ENCODE measurements around the gene PXDN.
"Not testable (repeated sequence)": the region's sequence is repeated elsewhere in the genome, so short reads cannot be mapped to it uniquely, and the experiment has no call there.

PXDN gene

GRCh38 chr2:1709946-1710560, 34.3 kb downstream of the PXDN start:
- no peak overlapping the region for H3K9ac ChIP-seq (ENCODE audit: insufficient read length)
- no peak overlapping the region for H3K27ac ChIP-seq
- H3K4me3 ChIP-seq = no peak overlapping the region
- TF ChIP-seq EZH2 (IDR thresholded peaks at IDR 0.05) (no peak), POLR2AphosphoS5 (IDR thresholded peaks at IDR 0.05; ENCODE audit: borderline replicate concordance, low read depth, low read length) (no peak), FOXP2 (optimal IDR thresholded peaks at IDR 0.05; ENCODE audit: control extremely low read depth, extremely low read length, insufficient read depth) (no peak)
- no peak for DNase-seq (ENCODE audit: low read depth, low spot score)
- no peaks in the 10 kb centered on the region for H3K9me3 ChIP-seq (ENCODE audit: low read depth, low read length)
- H3K36me3 ChIP-seq (ENCODE audit: insufficient read depth, low read length) = no peaks in the 10 kb centered on the region; the same call in 1 of the 2 replicates

- no peak for DNase-seq (ENCODE audit: low read depth, low spot score)
- H3K9me3 ChIP-seq (ENCODE audit: low read depth, low read length) = no peaks in the 10 kb centered on the region
- H3K4me3 ChIP-seq = no peak overlapping the region
- no peak overlapping the region for H3K27ac ChIP-seq
- H3K36me3 ChIP-seq (ENCODE audit: insufficient read depth, low read length) = no peaks in the 10 kb centered on the region; the same call in 1 of the 2 replicates
- TF ChIP-seq EZH2 (IDR thresholded peaks at IDR 0.05) (no peak), FOXP2 (optimal IDR thresholded peaks at IDR 0.05; ENCODE audit: control extremely low read depth, extremely low read length, insufficient read depth) (no peak), POLR2AphosphoS5 (IDR thresholded peaks at IDR 0.05; ENCODE audit: borderline replicate concordance, low read depth, low read length) (no peak)
- no peak overlapping the region for H3K9ac ChIP-seq (ENCODE audit: insufficient read length)
Measured at GRCh38 chr2:1709335-1709605, 35.0 kb downstream of the PXDN start.

GRCh38 chr2:1708476-1709334, 35.6 kb downstream of the PXDN start:
- TF ChIP-seq POLR2AphosphoS5 (IDR thresholded peaks at IDR 0.05; ENCODE audit: borderline replicate concordance, low read depth, low read length) (no peak), EZH2 (IDR thresholded peaks at IDR 0.05) (no peak), FOXP2 (optimal IDR thresholded peaks at IDR 0.05; ENCODE audit: control extremely low read depth, extremely low read length, insufficient read depth) (no peak)
- peak overlapping the region; percentile 72 for H3K4me3 ChIP-seq
- no peaks in the 10 kb centered on the region; the same call in 1 of the 2 replicates for H3K36me3 ChIP-seq (ENCODE audit: insufficient read depth, low read length)
- peak overlapping the region; percentile 81; the same call in 1 of the 2 replicates for H3K27ac ChIP-seq
- H3K9ac ChIP-seq (ENCODE audit: insufficient read length) = peak overlapping the region; percentile 43
- H3K9me3 ChIP-seq (ENCODE audit: low read depth, low read length) = no peaks in the 10 kb centered on the region
- DNase-seq (ENCODE audit: low read depth, low spot score) = no peak

DNA sequence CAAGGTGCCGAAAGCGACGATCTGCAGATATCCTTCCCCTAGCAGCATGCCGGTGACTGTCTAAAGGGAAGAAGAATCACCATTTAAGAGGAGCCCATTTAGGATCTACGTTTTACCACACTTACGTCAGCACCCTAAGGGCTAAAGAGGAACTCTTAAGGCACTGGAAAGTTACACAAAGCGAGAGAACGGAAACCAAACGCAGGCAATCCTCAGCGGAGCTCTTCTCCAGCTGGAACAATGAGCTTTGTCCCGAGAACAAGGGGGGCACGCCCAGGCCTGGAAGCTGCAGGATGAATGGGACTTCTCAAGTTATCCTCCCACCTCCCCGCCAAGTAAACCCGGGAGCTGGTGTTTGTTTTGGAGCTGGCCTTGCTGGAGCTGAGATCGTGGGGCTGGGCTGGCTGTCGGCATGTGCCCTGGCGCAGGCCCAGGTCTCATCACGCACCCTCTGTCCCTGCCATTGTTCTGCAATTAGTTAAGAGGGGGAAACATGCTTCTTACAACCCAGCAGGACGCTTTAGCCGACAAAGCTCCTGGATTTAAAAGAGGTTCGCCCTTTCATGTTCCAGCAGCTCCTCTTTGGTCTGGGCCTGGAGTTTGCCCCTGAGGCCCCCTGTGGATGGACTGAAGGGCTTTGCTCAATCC, 36.4 kb downstream of the PXDN start:
- Histone ChIP-seq H3K9me3 (ENCODE audit: low read depth, low read length) (no peaks in the 10 kb centered on the region), H3K36me3 (ENCODE audit: insufficient read depth, low read length) (no peaks in the 10 kb centered on the region; the same call in 1 of the 2 replicates), H3K4me3 (peak overlapping the region; percentile 72), H3K27ac (peak overlapping the region; percentile 81), H3K9ac (ENCODE audit: insufficient read length) (peak overlapping the region; percentile 43)
- DNase-seq (ENCODE audit: low read depth, low spot score) = peak; percentile 81
- TF ChIP-seq POLR2AphosphoS5 (IDR thresholded peaks at IDR 0.05; ENCODE audit: borderline replicate concordance, low read depth, low read length) (0 out of 2 replicates have a peak, but pooled peaks have one; percentile 31), FOXP2 (optimal IDR thresholded peaks at IDR 0.05; ENCODE audit: control extremely low read depth, extremely low read length, insufficient read depth) (no peak)

DNA sequence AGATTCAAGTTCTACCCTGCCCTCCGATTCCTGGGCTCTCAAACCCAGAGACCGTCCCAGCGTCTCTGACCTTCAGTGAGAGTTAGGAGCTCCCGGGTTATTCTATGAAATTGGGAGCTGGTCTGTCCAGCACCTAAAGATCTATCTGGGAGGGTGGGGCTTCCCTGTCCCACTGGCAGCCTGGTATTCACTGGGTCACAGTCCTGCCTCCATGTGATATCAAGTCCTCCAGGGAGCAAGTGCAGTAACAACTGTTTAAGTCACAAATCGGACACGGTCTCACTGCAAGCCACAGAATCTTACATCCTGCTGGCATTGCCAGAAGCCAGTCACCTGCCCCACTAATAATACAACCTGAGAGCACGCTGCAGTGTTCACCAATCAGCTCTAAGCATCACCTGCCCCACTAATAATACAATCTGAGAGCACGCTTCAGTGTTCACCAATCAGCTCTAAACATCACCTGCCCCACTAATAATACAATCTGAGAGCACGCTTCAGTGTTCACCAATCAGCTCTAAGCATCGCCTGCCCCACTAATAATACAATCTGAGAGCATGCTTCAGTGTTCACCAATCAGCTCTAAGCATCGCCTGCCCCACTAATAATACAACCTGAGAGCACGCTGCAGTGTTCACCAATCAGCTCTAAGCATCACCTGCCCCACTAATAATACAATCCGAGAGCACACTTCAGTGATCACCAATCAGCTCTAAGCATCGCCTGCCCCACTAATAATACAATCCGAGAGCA, 38.0 kb downstream of the PXDN start:
- H3K36me3 ChIP-seq (ENCODE audit: insufficient read depth, low read length); H3K9ac ChIP-seq (ENCODE audit: insufficient read length); H3K27ac ChIP-seq; H3K4me3 ChIP-seq; H3K9me3 ChIP-seq (ENCODE audit: low read depth, low read length); DNase-seq (ENCODE audit: low read depth, low spot score): not testable (repeated sequence)

DNA sequence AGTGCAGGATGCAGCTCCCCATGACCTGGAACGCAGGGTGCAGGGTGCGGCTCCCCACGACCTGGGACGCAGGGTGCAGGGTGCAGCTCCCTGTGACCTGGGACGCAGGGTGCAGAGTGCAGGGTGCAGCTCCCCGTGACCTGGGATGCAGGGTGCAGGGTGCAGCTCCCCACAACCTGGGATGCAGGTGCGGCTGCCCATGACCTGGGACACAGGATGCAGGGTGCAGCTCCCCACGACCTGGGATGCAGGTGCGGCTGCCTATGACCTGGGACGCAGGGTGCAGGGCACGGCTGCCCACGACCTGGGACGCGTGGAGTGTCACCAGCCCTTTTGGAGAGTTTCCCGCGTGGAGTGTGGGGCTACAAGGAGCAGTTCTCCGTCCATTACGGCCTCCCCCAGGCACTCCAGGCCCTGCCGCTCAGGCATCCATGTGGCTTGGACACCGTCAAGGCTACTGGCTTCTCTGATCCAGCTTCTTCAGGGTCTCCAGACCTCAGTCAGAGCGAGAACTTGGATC, 38.7 kb downstream of the PXDN start:
- no peaks in the 10 kb centered on the region; the same call in 1 of the 2 replicates for H3K36me3 ChIP-seq (ENCODE audit: insufficient read depth, low read length)
- no peaks in the 10 kb centered on the region for H3K9me3 ChIP-seq (ENCODE audit: low read depth, low read length)
- DNase-seq (ENCODE audit: low read depth, low spot score) = no peak
- H3K27ac ChIP-seq = no peak overlapping the region
- TF ChIP-seq POLR2AphosphoS5 (IDR thresholded peaks at IDR 0.05; ENCODE audit: borderline replicate concordance, low read depth, low read length) (no peak), FOXP2 (optimal IDR thresholded peaks at IDR 0.05; ENCODE audit: control extremely low read depth, extremely low read length, insufficient read depth) (no peak), EZH2 (IDR thresholded peaks at IDR 0.05) (no peak)
- H3K9ac ChIP-seq (ENCODE audit: insufficient read length) = no peak overlapping the region
- no peak overlapping the region for H3K4me3 ChIP-seq

- Histone ChIP-seq H3K9ac (ENCODE audit: insufficient read length) (no peak overlapping the region), H3K36me3 (ENCODE audit: insufficient read depth, low read length) (no peaks in the 10 kb centered on the region; the same call in 1 of the 2 replicates), H3K4me3 (no peak overlapping the region), H3K9me3 (ENCODE audit: low read depth, low read length) (no peaks in the 10 kb centered on the region), H3K27ac (no peak overlapping the region)
- TF ChIP-seq EZH2 (IDR thresholded peaks at IDR 0.05) (no peak), POLR2AphosphoS5 (IDR thresholded peaks at IDR 0.05; ENCODE audit: borderline replicate concordance, low read depth, low read length) (no peak), FOXP2 (optimal IDR thresholded peaks at IDR 0.05; ENCODE audit: control extremely low read depth, extremely low read length, insufficient read depth) (no peak)
- no peak for DNase-seq (ENCODE audit: low read depth, low spot score)
Measured at GRCh38 chr2:1704631-1705556, 39.4 kb downstream of the PXDN start.
